PC-9 (cell line): ENCODE measurements around the gene SPATA12. TPM values are rescaled to one million over a fixed set of nuclear protein-coding genes. Genes with fewer than 3 reads are reported as not detected.

ENCODE experiments used
- BruUV-seq: library from RNA; stranded (reverse); fragments of 400-500 nt; replicated peaks from 2 replicates; lab custom pipeline; 2021; lab: Mats Ljungman, UMichigan
- CTCF ChIA-PET: fragments of 300-600 bp; sonication (Branson Sonifier 250); formaldehyde crosslinking; loops from one replicate; lab custom pipeline; 2022; ENCODE audit warnings: antibody characterized with exemption; lab: Charles Lee
- POLR2A ChIA-PET: fragments of 300-600 bp; sonication (Branson Sonifier 250); formaldehyde crosslinking; loops from one replicate; lab custom pipeline; 2022; ENCODE audit warnings: antibody characterized with exemption; ENCODE audit not compliant: unreplicated experiment; lab: Charles Lee
- DNase-seq, 2 experiments: peaks; one replicate each; pipeline versions ENCODE4 v3.0.0 to v3.0.0-alpha.2; 2015 to 2022; ENCODE audit warnings: mixed read lengths in 1 of 2
- H2AFZ ChIP-seq: fragments of 200-600 bp; sonication (generic); 2 replicates; pipeline ENCODE4 v1.8.1; 2017; ENCODE audit warnings: antibody characterized with exemption
- H3F3A ChIP-seq: fragments of 200-600 bp; sonication (generic); 2 replicates; pipeline ENCODE4 v1.8.1; 2017; ENCODE audit warnings: antibody characterized with exemption, mild to moderate bottlenecking, low read depth; ENCODE audit not compliant: insufficient read depth
- H3K27ac ChIP-seq: fragments of 200-600 bp; sonication (generic); 2 replicates; pipeline ENCODE4 v1.6.1; 2016; ENCODE audit warnings: mixed run types
- H3K27me3 ChIP-seq: fragments of 200-600 bp; sonication (generic); 2 replicates; pipeline ENCODE4 v1.6.1; 2016; ENCODE audit warnings: low read depth, mixed run types; ENCODE audit not compliant: insufficient read depth
- H3K36me3 ChIP-seq: fragments of 200-600 bp; sonication (generic); 2 replicates; pipeline ENCODE4 v1.6.1; 2016; ENCODE audit warnings: low read depth, mixed run types
- H3K4me1 ChIP-seq: fragments of 200-600 bp; sonication (generic); replicated peaks from 2 replicates; pipeline ENCODE4 v1.6.1; 2016; ENCODE audit warnings: mixed run types; ENCODE audit not compliant: insufficient read depth
- H3K4me2 ChIP-seq: fragments of 200-600 bp; sonication (generic); 2 replicates; pipeline ENCODE4 v1.6.1; 2017; ENCODE audit warnings: mixed run types
- H3K4me3 ChIP-seq: fragments of 200-600 bp; sonication (generic); 2 replicates; pipeline ENCODE4 v1.6.1; 2016; ENCODE audit warnings: mixed run types
- H3K79me2 ChIP-seq: fragments of 200-600 bp; sonication (generic); 2 replicates; pipeline ENCODE4 v1.6.1; 2017; ENCODE audit warnings: low read depth, mixed run types
- H3K9me2 ChIP-seq: fragments of 200-600 bp; sonication (generic); 2 replicates; pipeline ENCODE4 v1.8.1; 2017; ENCODE audit warnings: mild to moderate bottlenecking; ENCODE audit not compliant: insufficient read depth
- H3K9me3 ChIP-seq: fragments of 200-600 bp; sonication (generic); 2 replicates; pipeline ENCODE4 v1.8.1; 2016; ENCODE audit warnings: low read depth; ENCODE audit not compliant: insufficient read depth
- H4K20me1 ChIP-seq: fragments of 200-600 bp; sonication (generic); 2 replicates; pipeline ENCODE4 v1.8.1; 2017; ENCODE audit not compliant: insufficient read depth
- CTCF ChIP-seq: fragments of 200-600 bp; sonication (generic); conservative IDR thresholded peaks from 2 replicates; pipeline ENCODE4 v1.6.1; 2017; ENCODE audit warnings: mixed run types, antibody characterized with exemption, mild to moderate bottlenecking, moderate library complexity
- EZH2 ChIP-seq: fragments of 200-600 bp; sonication (generic); IDR thresholded peaks from 2 replicates; pipeline ENCODE4 v1.8.0; 2017; ENCODE audit warnings: antibody characterized with exemption, low read depth
- intact Hi-C: fragments of 100-400 bp; cut with micrococcal nuclease; formaldehyde crosslinking; loops from one replicate; pipeline ENCODE4 v1.10.0; 2022; ENCODE audit not compliant: unreplicated experiment
- total RNA-seq: library from RNA; stranded (reverse); gene quantifications from 2 replicates; pipeline ENCODE4 v1.2.3, GENCODE V29; 2021

Gene SPATA12
- total RNA-seq, 1 experiment from 2014 or later: 0.57 TPM

- no peak for DNase-seq
- H3K4me1 ChIP-seq: peaks cover 10% of the 10 kb centered on the region
- intact Hi-C loops: no loop called here
- H3K79me2 ChIP-seq: no peaks in the 10 kb centered on the region
- no peak overlapping the region for H3K4me2 ChIP-seq
- TF ChIP-seq EZH2 (no peak), CTCF (no peak)
- H4K20me1 ChIP-seq: no peaks in the 10 kb centered on the region
- no peak overlapping the region for H2AFZ ChIP-seq
- H3K27me3 ChIP-seq: no peaks in the 10 kb centered on the region
- no TSS peak for BruUV-seq
- no peak overlapping the region for H3K4me3 ChIP-seq
- CTCF ChIA-PET: interaction anchor here (0.6 to 0.7 kb wide), 3 partner anchors 87 to 497 kb away, joined by 3 to 5 read pairs (median 4); no protein-coding TSS in a partner anchor
- no peaks in the 10 kb centered on the region for H3K36me3 ChIP-seq
- H3K9me3 ChIP-seq: no peaks in the 10 kb centered on the region
- no peak overlapping the region for H3K27ac ChIP-seq
- POLR2A ChIA-PET: interaction anchor here (0.6 kb wide), 1 partner anchor 89 kb away, joined by 4 read pairs; no protein-coding TSS in a partner anchor
- H3K9me2 ChIP-seq: no peaks in the 10 kb centered on the region
- H3F3A ChIP-seq: peaks cover 8% of the 10 kb centered on the region; the same call in 1 of the 2 replicates
These were observed 33.6 kb downstream of the SPATA12 start for GRCh38 chr3:57093971-57094535.

GRCh38 chr3:57094575-57094974, 34.1 kb downstream of the SPATA12 start:
- Histone ChIP-seq H3K4me1 (peaks cover 16% of the 10 kb centered on the region), H3K36me3 (no peaks in the 10 kb centered on the region), H3K9me2 (no peaks in the 10 kb centered on the region), H4K20me1 (no peaks in the 10 kb centered on the region), H2AFZ (no peak overlapping the region), H3K9me3 (no peaks in the 10 kb centered on the region), H3F3A (peaks cover 8% of the 10 kb centered on the region; the same call in 1 of the 2 replicates), H3K4me3 (no peak overlapping the region), H3K27me3 (no peaks in the 10 kb centered on the region), H3K4me2 (no peak overlapping the region), H3K79me2 (no peaks in the 10 kb centered on the region), H3K27ac (no peak overlapping the region)
- BruUV-seq: no TSS peak
- ChIA-PET CTCF (interaction anchor here (0.7 kb wide), 1 partner anchor 295 kb away, joined by 5 read pairs; no protein-coding TSS in a partner anchor), POLR2A (interaction anchor here (0.6 kb wide), 1 partner anchor 90 kb away, joined by 4 read pairs; no protein-coding TSS in a partner anchor)
- no peak for DNase-seq
- no peak for TF ChIP-seq EZH2
- TF ChIP-seq CTCF: no peak
- intact Hi-C loops: no loop called here

- POLR2A ChIA-PET: no interaction called here
These were observed 34.9 kb downstream of the SPATA12 start for GRCh38 chr3:57095363-57095762.

More at GRCh38 chr3:57095363-57095762, 34.9 kb downstream of the SPATA12 start:
- Histone ChIP-seq H2AFZ (no peak overlapping the region), H4K20me1 (no peaks in the 10 kb centered on the region), H3K4me1 (peaks cover 20% of the 10 kb centered on the region), H3K4me2 (no peak overlapping the region), H3K27me3 (no peaks in the 10 kb centered on the region), H3K79me2 (no peaks in the 10 kb centered on the region), H3K9me2 (no peaks in the 10 kb centered on the region), H3K9me3 (no peaks in the 10 kb centered on the region), H3K4me3 (no peak overlapping the region), H3F3A (peaks cover 8% of the 10 kb centered on the region; the same call in 1 of the 2 replicates), H3K36me3 (no peaks in the 10 kb centered on the region), H3K27ac (no peak overlapping the region)
- no peak for DNase-seq
- BruUV-seq: no TSS peak
- intact Hi-C loops: no loop called here
- CTCF ChIA-PET: no interaction called here
- TF ChIP-seq CTCF (no peak), EZH2 (no peak)
